NCI-H2081 (cell line): ENCODE measurements around the gene CAMTA2.

ENCODE experiments used
- DNase-seq, 2 experiments: peaks; one replicate each; lab custom pipeline; 2025; lab: John Stamatoyannopoulos, UW

Gene CAMTA2

DNA sequence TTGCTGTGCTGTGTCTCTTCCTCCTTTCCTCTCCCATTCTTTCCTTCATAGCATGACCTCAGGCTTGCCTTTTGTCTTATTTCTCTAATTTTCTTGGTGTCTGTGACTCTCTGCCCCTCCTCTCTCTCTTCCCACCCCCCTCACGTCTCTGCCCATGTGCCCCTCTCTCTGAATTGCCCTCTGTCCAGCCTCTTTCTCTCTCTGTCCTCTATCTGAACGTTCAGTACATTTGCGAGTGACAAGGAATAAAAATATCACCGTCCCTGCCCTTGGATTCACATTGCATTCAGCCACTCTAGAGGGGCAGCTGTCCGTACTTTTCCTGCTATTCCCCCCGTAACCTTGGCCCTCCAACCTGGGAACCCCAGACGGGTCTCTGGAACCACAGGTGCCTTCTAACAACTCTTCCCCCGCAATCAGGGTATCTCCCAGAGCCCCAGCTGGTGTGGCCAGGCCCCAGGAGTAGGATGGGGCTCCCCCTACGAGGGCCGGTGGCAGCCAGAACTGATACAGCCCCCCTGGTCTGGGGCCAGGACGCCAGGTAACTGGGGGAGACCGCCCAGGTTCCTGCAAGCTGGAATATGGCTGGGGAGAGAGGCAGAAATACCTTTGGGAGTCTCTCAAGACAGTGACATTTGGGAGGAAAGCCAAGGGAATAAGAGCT, 12.1 kb upstream of the CAMTA2 start:
- no peak for DNase-seq

DNA sequence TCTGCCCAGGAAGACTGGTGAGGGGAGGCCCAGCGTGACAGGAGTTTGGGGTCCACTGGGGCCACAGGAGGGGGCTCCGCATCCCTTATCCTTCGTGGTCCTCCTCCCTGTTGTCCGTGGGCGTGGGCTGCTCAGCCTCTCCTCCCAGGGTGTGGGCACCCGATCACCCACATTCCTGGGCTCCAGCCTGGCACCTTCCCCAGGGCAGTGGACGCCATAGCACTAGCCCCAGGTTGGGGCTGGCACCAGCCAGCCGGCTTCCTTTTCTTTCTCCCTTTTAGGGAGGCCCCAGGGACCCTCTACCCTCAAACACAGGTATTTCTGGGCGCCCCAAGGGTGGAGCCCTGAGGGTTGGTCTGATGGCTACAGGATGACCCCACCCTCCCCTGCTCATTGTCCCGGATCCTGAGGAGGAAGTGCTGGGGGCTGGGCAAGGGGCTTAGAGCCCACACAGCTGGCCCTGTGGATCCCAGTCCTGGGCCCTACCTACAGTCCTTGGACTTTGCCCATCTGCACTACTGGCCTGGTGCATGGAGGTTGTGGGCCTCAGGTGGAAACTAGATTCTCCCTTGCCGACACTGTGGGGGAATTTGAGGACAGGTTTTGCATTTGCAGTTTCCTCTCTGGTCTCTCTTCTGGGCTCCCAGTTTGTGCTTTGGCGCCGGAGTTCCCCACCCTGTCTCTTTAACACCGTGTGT, 11.4 kb upstream of the CAMTA2 start:
- DNase-seq = no peak

DNA sequence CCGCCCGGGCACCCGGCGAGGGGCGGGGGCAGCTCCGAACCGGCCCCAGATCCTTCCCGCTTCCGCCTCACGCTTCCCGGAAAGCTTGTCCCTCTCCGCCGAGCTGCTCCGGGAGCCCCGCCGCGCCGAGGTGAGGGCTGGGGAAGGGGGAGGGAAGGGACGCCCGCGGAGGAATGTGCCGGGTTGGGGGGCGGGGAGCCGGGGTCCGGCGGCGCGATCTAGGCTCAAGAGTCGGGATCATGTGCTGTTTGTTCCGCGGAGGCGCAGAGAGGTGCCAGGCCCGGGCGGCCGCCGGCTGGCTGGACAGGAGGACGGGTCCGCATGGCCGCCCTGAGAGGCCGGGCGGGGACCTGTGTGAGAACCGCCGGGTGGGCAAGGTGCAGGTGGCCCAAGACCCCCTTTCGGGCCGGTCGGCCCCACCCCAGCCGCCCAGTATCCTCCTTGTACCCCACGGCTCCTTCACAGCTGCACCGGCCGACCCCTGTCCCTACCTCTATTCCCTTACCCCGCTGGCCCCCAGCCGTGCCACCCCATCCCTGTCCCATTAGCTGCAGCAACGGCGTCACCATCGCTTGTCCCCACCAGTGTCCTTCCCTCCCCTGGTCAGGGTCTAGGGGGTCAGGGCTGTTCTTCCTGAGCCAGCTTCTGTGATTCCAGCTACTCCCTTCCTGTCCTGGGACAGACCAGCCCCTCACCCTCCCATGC, 10.7 kb upstream of the CAMTA2 start:
- peak in 1 of 2 experiments; percentile 22 for DNase-seq

DNA sequence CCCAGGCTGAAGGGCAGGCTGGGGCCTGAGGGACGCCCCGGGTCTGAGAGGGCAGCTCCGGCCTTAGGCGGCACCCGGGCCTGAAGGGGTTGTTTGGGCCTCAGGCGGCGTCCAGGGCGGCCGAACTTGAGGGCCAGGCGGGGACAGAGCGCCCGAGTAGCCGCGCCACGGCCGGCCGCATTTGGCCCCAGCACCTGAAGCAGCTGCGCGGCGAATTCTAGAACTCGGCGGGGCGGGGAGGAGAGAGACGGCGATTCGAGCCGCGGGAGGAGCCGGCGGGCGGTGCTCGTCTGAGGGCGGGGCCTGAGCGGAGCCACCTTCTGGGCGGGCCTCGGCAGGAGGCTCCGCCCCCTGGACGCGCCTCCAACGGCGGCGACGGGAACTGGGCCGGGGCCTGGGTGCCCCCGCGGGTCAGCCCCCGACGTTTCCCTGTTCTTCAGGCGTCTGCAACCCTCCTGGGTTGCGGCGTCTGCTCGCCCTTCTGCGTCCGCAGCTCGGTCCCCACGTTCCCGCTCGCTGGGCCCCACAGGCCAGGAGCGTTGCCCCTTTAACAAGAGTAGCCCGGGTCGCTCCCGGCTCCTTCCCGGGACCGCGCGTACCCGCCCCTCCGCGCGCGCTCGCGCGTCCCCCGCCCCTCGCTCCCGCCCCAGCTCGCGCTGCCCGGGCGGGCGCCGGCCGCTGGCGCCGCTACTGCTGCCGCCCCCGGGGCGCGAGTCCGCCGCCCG, 10.0 kb upstream of the CAMTA2 start, which contains the start of the genes INCA1 and KIF1C:
TSS of gene INCA1 (minus strand) at position 221 of the 725 bp plus-strand sequence. CDS start 3,085 bp downstream, outside the sequence.
TSS of gene KIF1C (plus strand) at position 649 of the 725 bp plus-strand sequence. CDS start 2,297 bp downstream, outside the sequence.
- peak; percentile 76 to 82 for DNase-seq

DNA sequence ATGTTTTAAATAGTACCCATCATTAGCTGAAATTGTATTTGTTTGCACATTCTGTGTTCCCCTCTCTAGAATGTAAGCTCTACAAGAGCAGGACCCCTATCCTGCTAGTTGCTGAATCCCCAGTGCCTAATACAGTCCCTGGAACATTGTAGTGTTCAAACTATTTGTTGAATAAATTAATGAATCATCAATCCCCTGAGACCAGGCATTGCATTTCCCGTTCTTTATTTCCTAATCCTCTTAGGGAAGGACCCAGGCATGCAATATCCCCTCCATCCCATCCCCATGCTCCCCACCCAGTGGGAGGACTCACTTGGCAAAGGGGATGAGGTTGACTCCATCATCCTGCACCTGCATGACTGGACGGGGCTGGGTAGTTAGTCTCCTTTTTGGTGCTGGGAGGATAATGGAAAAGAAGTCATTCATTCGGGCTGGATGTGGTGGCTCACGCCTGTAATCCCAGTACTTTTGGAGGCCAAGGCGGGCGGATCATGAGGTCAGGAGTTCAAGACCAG, 6.7 kb upstream of the CAMTA2 start:
- DNase-seq = no peak

DNA sequence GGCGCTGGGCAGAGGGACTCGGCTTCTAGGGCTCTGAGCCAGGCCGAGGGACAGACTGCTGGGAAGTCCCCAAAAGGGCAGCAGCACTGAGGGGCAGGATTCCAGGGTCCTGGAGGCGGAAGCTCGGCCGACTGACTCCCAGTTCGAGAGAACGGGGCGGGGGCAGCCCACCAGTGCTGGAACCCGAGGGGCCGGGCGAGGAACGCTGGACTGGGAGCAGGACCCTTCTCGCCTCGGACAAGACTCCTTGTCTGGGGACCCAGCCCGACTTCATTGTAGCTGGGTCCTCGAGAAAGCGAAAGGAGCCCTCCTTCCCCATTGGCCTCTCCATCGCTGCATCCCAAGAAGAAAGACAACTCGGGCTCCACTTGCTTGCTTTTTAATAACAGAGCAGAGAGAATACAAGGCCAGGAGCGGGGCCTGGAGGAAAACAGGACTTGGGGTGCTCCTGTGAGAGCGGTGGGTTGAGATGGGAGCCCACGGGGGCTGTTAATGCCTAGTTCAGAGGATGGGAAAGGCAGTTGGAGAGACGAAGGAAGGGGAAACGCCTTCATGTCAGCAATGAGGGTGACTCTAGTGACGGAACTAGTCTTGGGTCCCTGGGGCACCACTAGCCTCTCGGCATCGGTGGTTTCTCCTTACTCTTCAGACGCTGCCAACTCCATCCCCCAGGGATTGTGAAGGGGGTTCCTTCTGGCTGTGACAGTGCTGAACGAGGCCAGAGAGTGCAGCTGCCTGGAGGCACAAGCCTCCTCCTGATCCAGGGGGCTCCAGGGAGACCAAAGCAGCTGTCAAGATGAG, 492 bp upstream of the CAMTA2 start:
- no peak for DNase-seq

DNA sequence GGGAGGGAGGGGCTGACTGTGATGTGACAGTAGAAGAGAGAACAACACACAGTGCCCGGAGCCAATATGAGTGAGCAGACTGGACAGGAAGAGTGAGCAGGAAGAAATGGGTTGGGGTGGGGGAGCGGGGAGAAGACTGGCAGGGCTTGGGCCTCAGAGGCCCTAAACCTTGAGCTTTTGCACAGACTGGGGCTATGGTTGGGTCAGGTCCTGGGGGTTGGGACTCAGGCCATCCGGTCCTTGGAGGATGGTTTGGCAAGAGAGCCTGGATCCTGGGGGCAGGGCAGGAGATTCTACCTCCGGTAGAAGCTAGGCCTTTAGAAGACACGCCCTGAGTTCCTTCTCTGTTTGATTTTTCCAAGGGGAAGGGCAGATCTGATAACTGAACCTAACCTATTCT, 1.1 kb downstream of the CAMTA2 start:
- DNase-seq = no peak

DNA sequence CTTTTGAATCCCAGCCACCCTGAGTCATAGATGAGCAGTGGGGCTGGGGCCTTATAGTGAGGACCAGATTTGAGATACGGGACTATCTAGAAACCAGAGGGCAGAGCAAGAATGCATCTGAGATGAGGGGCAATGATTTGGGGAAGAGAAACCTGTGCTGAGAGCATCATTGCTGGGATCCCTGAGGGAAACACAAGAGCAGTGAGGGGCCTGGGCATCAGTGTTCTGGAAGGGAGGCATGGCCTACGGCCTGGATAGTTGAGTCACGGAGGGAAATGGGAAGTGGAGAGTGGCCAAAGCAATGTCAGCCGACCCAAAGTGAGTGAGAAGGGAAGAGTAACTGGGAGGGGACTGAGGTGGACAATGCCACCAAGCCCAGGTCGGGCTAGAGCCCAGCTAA, 5.2 kb downstream of the CAMTA2 start:
- no peak for DNase-seq

DNA sequence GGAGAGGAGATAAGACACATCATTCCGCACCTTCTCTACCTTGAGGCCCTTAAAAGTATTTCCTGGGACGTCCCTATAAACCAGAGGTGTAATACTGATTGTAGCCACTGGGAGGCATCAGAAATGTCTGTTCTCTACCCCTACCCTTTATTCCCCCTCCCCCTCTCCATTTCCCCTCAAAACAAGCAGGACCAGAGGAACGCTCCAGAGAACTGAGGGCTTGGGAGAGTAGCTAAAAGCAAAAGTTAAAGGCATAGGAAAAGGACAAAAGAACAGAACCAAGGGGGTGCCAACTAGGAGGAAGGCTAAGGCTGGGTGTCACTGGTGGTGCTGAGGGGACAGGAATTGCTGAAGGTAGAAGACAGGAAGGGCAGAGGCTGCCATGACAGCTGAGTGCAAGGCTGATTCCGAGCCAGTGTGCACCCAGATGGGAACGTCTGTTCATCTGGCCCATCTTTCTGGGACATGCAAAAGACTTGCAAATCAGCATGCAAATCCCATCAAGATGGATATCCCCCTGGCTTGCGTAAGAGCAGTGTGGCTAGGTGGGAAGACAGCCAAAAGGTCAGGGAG, 6.7 kb downstream of the CAMTA2 start:
- DNase-seq = peak; percentile 7 to 13

DNA sequence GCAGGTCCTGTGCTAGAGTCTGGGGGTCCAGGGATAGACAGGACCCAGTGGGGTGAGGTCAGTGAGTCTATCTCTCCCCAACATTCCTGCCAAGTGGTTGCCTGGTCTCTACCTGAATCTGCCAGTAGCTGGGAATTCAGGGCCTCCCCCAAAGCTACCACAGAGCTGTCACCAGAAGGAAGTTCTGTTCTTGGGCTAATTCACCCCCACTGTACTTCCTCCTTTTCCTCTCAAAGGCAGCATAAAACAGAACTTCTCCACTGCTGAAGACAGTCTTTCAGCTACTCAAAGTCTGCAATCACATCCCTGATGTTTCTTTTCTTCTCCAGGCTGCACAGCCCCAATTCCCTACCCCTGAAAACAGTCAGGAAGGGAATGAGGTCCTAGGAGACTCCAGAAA, 8.7 kb downstream of the CAMTA2 start:
- no peak for DNase-seq

DNA sequence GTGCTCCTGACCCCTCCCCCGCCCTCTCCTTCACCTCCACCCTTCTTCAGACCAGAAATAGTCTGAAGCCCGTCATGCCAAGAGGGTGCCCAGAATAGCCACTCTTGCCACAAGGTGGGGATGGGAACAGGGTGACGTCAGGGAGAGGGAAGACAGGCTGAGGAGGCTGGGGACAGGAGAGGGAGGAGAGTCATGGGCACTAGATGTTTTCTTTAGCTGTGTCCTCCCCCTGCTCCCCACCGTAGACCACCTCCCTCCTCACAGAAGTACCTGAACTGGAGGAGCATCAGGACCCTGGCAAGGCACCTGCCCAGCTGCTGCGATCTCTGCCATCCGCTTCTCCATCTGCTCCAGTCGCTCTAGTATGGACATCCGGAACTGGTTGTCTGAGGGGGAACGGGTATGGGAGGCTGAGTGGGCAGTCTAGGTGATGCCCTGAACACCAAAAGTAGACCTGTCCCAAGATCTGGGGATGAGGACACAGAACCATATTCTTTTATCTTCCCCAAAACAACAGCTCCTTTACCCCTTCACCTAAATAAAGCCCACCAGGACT, 13.3 kb downstream of the CAMTA2 start:
- no peak for DNase-seq

DNA sequence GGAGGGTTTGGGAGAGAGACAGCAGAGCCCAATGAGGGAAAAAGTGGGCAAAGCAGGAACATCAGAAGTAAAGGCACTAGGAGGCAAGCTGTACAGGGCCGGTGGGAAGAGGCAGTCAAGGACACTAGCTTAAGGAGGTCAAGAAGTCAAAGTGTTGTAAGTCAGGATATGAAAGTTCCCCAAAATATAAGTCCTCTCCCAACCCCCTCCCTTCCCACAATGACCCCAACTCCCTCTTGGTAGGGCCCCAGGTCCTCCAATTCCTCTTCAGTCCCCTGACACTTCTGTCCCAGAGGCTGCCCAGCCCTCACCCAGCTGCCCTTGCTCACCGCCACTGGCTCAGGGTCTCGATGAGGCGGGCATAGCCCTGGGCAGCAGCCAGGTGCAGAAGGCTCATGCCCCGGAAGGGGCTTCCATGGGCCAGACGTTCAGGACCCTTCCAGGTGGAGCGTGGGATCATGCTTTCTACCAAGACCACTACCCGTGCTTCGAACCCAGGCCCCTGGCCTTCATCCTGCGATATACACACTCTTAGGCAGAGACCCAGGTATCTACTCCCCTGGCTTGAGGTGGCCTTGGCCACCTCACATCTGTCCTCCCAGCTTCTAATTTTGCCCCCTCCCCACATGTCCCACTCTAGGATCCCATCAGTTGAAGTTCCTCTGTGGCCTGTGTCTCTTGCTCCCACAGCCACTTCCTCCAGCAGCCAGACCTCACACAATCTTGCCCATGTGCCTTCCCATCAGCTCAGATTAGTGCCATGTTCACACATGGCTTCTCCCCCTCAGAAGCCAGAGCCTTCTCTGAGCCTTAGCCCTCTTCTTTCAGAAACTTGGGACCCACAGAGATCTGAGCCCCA, 14.0 kb downstream of the CAMTA2 start:
- no peak for DNase-seq

DNA sequence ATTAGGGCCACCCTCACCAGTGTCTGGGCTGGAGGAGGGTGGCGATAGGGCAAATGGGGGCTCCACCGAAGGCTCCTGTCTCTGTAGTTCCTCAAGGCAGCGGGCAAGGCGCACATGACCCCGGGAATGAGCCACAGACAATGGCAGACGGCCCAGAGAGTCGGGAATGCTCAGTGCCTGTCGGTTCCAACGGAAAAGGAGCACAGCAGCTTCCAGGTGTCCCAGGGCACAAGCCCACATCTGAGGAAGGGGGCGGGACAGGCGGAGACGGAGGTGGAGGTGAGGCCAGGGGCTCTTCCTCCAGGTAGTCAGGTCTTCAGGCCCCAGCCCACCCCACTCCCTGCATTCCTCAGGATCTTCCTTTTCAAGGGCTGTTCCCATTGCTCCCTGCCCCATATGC, 14.7 kb downstream of the CAMTA2 start:
- DNase-seq = no peak

DNA sequence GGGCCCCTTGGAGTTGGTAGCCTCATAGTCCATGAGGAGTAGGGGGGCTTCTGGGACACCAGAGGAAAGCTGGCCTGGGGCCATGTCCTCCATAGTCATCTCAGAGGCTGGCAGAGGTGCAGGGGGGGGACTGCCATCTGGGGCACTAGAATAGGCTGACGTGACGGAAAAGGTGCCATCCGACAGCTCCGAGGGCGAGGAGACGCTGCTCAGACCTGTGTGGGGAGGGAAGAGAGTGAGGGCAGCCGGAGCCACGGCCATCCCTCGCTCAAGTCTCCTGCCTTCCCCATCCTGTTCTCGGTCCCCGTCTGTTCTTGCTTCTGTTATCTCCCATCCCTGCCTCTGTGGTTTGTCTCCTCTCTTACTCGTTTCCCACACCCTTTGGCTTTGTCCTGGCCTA, 15.2 kb downstream of the CAMTA2 start:
- no peak for DNase-seq

DNA sequence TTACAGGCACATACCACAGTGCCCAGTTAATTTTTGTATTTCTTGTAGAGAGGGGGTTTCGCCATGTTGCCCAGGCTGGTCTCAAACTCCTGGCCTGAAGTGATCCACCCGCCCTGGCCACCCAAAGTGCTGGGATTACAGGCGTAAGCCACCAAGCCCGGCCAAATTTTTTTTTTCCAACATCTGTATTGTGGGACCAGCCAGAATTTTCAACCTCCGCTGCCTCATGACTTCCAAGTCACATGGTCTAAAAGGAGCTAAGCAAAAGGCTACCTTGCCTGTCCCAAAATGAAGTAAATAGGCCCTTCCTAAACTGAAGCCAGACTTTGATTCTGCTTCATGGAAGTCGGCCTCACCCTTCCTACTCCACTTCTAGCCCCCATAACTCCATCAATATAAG, 15.6 kb downstream of the CAMTA2 start:
- DNase-seq = no peak

DNA sequence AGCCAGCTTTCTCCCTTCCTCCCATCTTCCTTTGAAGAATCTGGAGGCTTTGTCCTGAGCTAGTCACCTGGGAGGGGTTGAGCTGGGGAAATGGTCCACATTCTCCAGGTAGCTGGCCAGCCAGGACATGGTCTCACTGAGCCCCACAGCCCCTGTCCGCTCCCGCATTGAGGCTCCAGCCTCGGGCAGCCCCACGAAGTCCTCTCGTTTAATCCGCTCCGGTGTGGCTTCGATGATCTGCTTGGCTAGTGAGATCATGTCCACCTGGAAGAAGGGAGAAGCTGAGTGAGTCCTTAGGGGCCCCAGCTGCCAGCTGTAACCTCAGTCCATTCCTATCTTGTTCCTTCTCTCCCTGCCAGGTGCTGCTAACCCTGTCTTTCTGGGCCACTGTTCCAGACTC, 17.2 kb downstream of the CAMTA2 start:
- DNase-seq = no peak

DNA sequence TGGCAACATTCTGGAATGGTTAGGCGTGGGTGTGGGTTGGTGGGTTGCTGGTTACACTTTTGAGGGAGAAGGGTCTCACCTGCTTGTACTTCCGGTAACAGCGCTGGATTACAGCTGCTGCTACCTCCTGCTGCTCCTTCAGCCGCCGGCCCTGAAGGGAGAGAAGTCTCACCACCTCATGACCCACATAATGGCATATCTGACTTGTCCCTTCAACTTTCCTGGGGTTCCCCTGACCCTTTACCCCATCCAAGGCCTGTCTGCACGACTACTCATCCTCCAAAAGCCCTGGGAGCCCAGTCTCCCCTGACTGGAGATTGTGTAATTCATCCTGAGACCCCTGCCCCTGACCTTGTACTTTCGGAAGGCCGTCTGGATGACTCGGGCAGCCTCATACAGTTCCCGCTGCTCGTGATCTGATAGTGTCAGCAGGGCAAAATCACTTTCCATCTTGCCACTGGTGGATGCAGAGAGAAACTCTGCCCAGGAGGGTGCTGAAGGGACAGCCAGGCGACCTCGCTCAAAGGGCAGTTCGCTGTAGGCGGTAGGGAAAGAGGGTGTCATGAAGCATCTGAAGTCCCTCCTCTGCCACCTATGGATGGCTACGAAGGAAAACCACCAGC, 17.8 kb downstream of the CAMTA2 start:
- no peak for DNase-seq

DNA sequence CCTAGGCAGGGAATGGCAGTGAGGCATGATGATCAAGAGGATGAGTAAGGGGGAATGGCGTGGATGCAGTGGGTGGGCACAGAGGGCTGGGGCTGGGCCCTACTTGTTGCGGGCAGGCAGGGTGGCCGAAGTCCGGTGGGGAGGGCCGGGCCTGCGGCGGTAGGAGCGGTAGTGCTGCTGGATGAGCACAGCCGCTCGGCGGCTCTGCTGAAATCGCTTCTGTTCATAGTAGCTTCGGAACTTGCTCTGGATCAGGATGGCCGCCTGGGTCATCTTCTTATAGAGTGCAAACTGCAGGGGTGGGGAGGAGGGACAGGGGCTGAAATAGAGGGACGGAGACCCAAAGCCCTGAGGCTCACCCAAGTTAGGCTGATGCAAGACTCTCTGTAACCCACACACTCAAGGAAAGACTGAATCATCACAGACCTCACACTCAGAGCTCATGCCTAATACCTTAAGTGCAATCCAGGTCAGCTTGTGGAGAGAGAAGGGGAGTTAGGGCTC, 18.4 kb downstream of the CAMTA2 start:
- DNase-seq = no peak

DNA sequence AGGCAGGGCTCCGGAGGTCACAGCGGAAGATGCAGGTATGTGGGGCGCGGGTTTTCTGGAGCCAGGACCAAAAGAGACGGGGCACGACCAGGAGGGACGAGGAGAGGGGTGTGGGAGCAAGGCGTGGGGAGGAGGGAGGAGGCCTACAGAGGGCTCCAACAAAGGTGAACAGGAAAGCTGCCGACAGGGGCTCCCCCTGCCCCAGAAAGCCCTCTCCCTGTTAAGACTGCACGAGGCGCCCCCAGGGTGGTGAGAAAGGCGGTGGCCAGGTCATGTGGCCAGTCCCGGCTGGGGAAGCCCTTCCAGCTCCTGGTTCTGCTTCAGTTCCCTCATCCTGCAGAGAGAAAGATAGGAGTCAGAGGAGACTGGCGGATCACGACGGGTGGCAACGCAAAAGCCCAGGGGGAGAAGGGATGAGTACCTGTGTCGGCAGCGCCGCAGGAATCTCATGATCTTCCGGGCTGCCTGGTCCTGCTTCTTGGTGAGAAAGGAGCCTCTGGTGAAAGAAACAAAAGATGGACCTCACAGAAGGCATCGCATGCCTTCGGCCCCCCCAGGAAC, 18.9 kb downstream of the CAMTA2 start:
- DNase-seq = no peak
